SW480 (cell line): ENCODE data around the gene HOXC9.
A peak's percentile ranks its signal among the peaks of the same experiment; 100 is the strongest.

Experiments used
- DNase-seq: peaks from one replicate; pipeline ENCODE4 v3.0.0-alpha.2; 2016; ENCODE audit warnings: low spot score

HOXC9 gene

GRCh38 chr12:53988541-53989226 lies 11.3 kb upstream of the HOXC9 start:
- DNase-seq = no peak

- peak; percentile 68 for DNase-seq
Observed at GRCh38 chr12:53989227-53990113, 10.5 kb upstream of the HOXC9 start.

GRCh38 chr12:53990311-53991076 lies 9.5 kb upstream of the HOXC9 start:
- DNase-seq = no peak

GRCh38 chr12:53991077-53991460 lies 8.9 kb upstream of the HOXC9 start:
- DNase-seq = no peak

GRCh38 chr12:53992377-53992889 lies 7.5 kb upstream of the HOXC9 start:
- DNase-seq = no peak

- DNase-seq = no peak
Observed at GRCh38 chr12:53993162-53994008, 6.6 kb upstream of the HOXC9 start.

GRCh38 chr12:53994009-53994263 lies 6.0 kb upstream of the HOXC9 start:
- no peak for DNase-seq

- peak; percentile 51 for DNase-seq
Observed at GRCh38 chr12:53994264-53995001, 5.5 kb upstream of the HOXC9 start.

- DNase-seq = peak; percentile 46
Observed at GRCh38 chr12:53995002-53995377, 5.0 kb upstream of the HOXC9 start.

- peak; percentile 90 for DNase-seq
Observed at GRCh38 chr12:53995378-53996239, 4.4 kb upstream of the HOXC9 start.

GRCh38 chr12:53996240-53997203 lies 3.4 kb upstream of the HOXC9 start:
- no peak for DNase-seq

GRCh38 chr12:53997204-53998109 lies 2.5 kb upstream of the HOXC9 start:
- DNase-seq = no peak

- DNase-seq = no peak
Observed at GRCh38 chr12:53998110-53998899, 1.7 kb upstream of the HOXC9 start.

- DNase-seq = no peak
Observed at GRCh38 chr12:53998900-53999236, 1.1 kb upstream of the HOXC9 start.

- peak; percentile 55 for DNase-seq
Observed at GRCh38 chr12:53999559-54000115, 324 bp upstream of the HOXC9 start.

GRCh38 chr12:54001283-54002187 lies 1.6 kb downstream of the HOXC9 start:
- DNase-seq = no peak
